ENCODE measurements around the gene SPC25. TPM values are rescaled to one million over a fixed set of nuclear protein-coding genes. Genes with fewer than 3 reads are reported as not detected.
A peak's percentile ranks its signal among the peaks of the same experiment; 100 is the strongest.

Gene SPC25
- total and polyA plus RNA-seq, 10 of the 15 experiments (the other 5 are each of a cell fraction or from before 2014, with no cell fraction given): 18.7 to 61.5 (median 32.0) TPM

- TF ChIP-seq CBFB (IDR thresholded peaks at IDR 0.05; ENCODE audit: low read depth) (peak; percentile 63; the same call in 1 of the 2 replicates), HDAC2 (IDR thresholded peaks at IDR 0.05) (peak; percentile 85; the same call in 1 of the 2 replicates), HCFC1 (IDR thresholded peaks at IDR 0.05; ENCODE audit: low read length) (peak; percentile 96), POU2F2 (IDR thresholded peaks at IDR 0.05; ENCODE audit: borderline replicate concordance, low read depth, low read length) (0 out of 3 replicates have a peak, but pooled peaks have one; percentile 45), KAT2A (conservative IDR thresholded peaks at IDR 0.05; ENCODE audit: control insufficient read depth, low read depth, low read length) (no peak), SPI1 (IDR thresholded peaks at IDR 0.05; ENCODE audit: borderline replicate concordance, insufficient read depth, low read depth, low read length) (0 out of 2 replicates have a peak, but pooled peaks have one; percentile 2), ZBTB40 (IDR thresholded peaks at IDR 0.05; ENCODE audit: borderline replicate concordance) (peak; percentile 64; the same call in 1 of the 2 replicates), NFIC (IDR thresholded peaks at IDR 0.05; ENCODE audit: low read depth, low read length) (peak; percentile 13; the same call in 1 of the 2 replicates), REST (IDR thresholded peaks at IDR 0.05; ENCODE audit: low read depth, low read length) (0 out of 2 replicates have a peak, but pooled peaks have one; percentile 10), IKZF1 (conservative IDR thresholded peaks at IDR 0.05) (peak; percentile 83), MTA2 (IDR thresholded peaks at IDR 0.05; ENCODE audit: low read depth) (no peak), NR2C1 (IDR thresholded peaks at IDR 0.05) (peak; percentile 82), MEF2A (IDR thresholded peaks at IDR 0.05; ENCODE audit: insufficient read depth, low read depth, low read length) (0 out of 2 replicates have a peak, but pooled peaks have one; percentile 3), POLR2A (IDR thresholded peaks at IDR 0.05; ENCODE audit: low read depth, low read length) (peak; percentile 82), NBN (IDR thresholded peaks at IDR 0.05) (no peak), PKNOX1 (IDR thresholded peaks at IDR 0.05) (0 out of 2 replicates have a peak, but pooled peaks have one; percentile 43), FOXK2 (IDR thresholded peaks at IDR 0.05) (0 out of 2 replicates have a peak, but pooled peaks have one; percentile 14), E2F4 (IDR thresholded peaks at IDR 0.05; ENCODE audit: low read depth, low read length) (peak; percentile 100), MYB (IDR thresholded peaks at IDR 0.05; ENCODE audit: borderline replicate concordance, low read depth, low read length) (no peak), RB1 (IDR thresholded peaks at IDR 0.05; ENCODE audit: borderline replicate concordance) (0 out of 2 replicates have a peak, but pooled peaks have one; percentile 41), WRNIP1 (IDR thresholded peaks at IDR 0.05; ENCODE audit: borderline replicate concordance, low read depth, low read length) (no peak)
Observed at GRCh38 chr2:168890006-168890782, at the start of gene SPC25 (continued).
